IPS-NIHi7 (cell line): ENCODE measurements around the gene GPR180.
A peak's percentile ranks its signal among the peaks of the same experiment; 100 is the strongest.

Experiments
- DNase-seq: peaks from one replicate; pipeline ENCODE4 v3.0.0; 2012; ENCODE audit warnings: mixed read lengths; ENCODE audit errors: extremely low spot score

The GPR180 gene

GRCh38 chr13:94601446-94602431, at the start of gene GPR180:
Gene GPR180 (plus strand): TSS chr13:94601857. CDS start chr13:94601928, 71 bp downstream.
- peak; percentile 95 for DNase-seq

GRCh38 chr13:94552095-94552494, 49.6 kb upstream of the GPR180 start:
- no peak for DNase-seq

GRCh38 chr13:94553766-94554165, 47.9 kb upstream of the GPR180 start:
- DNase-seq = no peak

- no peak for DNase-seq
Measured at GRCh38 chr13:94556041-94556440, 45.6 kb upstream of the GPR180 start.

- DNase-seq = no peak
Measured at GRCh38 chr13:94556621-94557020, 45.0 kb upstream of the GPR180 start.

GRCh38 chr13:94557684-94558235, 43.9 kb upstream of the GPR180 start:
- no peak for DNase-seq

GRCh38 chr13:94558716-94559115, 42.9 kb upstream of the GPR180 start:
- DNase-seq = no peak

- no peak for DNase-seq
Measured at GRCh38 chr13:94559222-94559795, 42.3 kb upstream of the GPR180 start.

- DNase-seq = no peak
Measured at GRCh38 chr13:94560116-94560515, 41.5 kb upstream of the GPR180 start.

GRCh38 chr13:94561126-94561525, 40.5 kb upstream of the GPR180 start:
- DNase-seq = no peak

- no peak for DNase-seq
Measured at GRCh38 chr13:94567581-94567980, 34.1 kb upstream of the GPR180 start.

- DNase-seq = no peak
Measured at GRCh38 chr13:94568443-94568842, 33.2 kb upstream of the GPR180 start.

GRCh38 chr13:94569615-94570014, 32.0 kb upstream of the GPR180 start:
- no peak for DNase-seq

- no peak for DNase-seq
Measured at GRCh38 chr13:94579063-94579462, 22.6 kb upstream of the GPR180 start.

- no peak for DNase-seq
Measured at GRCh38 chr13:94583926-94584325, 17.7 kb upstream of the GPR180 start.

- no peak for DNase-seq
Measured at GRCh38 chr13:94585543-94586101, 16.0 kb upstream of the GPR180 start.

GRCh38 chr13:94586371-94586770, 15.3 kb upstream of the GPR180 start:
- no peak for DNase-seq

- DNase-seq = no peak
Measured at GRCh38 chr13:94588541-94588940, 13.1 kb upstream of the GPR180 start.

- DNase-seq = no peak
Measured at GRCh38 chr13:94590744-94591143, 10.9 kb upstream of the GPR180 start.

GRCh38 chr13:94595001-94595949, 6.4 kb upstream of the GPR180 start:
- DNase-seq = peak; percentile 28

- peak; percentile 95 for DNase-seq
Measured at GRCh38 chr13:94595950-94596574, 5.6 kb upstream of the GPR180 start, which contains the start of gene TGDS. Gene TGDS (minus strand): TSS chr13:94596152. CDS start chr13:94596136, 16 bp downstream.
